HG03432 (cell line): ENCODE data around the gene ITGB8.
A peak's percentile ranks its signal among the peaks of the same experiment; 100 is the strongest.

ENCODE experiments used
- ATAC-seq: cut with Tn5 transposase; IDR thresholded peaks from one replicate; pipeline ENCODE4 v1.9.1; 2021; ENCODE audit warnings: mild to moderate bottlenecking, moderate library complexity; ENCODE audit not compliant: unreplicated experiment

The ITGB8 gene

DNA sequence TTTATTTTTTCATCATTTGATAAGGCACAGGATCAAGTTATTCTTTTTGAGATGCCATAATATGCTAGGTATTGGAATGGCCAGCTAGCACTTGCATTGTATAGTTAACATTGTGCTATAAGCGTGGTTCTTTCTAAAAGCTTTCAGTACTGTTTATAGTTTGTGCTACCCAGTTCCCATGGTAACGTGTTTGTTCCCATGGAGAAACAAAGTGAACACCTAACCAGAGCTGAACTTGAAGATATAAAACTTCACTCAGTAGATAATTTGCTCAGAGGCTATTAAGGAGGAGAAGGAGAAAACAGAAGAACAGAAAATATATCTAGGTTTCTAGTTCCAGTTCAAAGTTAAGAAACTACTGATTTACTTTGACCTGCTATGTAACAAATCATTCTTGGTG lies 23.6 kb upstream of the ITGB8 start:
- peak; percentile 78 for ATAC-seq

DNA sequence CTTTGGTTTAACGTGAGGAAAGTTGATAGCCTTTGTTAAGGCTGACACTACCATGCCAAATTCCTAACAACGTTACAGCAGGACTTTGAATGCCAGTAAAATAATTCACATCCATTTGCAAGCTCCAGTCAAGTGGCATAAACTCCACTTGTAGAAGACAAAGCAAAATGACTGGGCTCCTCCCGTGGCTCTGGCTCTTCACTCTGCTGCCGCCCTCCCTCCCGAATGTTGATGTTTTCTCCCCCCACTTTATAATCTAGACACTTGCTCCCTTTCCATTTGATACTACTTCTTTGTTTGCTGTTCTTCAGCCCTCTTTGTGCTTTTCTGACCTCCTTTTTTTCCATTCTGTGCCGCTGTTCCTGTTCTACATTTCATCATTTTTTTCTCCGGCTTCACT lies 22.8 kb upstream of the ITGB8 start:
- ATAC-seq: no peak

GRCh38 chr7:20310301-20310700 lies 20.4 kb upstream of the ITGB8 start:
- ATAC-seq: no peak

DNA sequence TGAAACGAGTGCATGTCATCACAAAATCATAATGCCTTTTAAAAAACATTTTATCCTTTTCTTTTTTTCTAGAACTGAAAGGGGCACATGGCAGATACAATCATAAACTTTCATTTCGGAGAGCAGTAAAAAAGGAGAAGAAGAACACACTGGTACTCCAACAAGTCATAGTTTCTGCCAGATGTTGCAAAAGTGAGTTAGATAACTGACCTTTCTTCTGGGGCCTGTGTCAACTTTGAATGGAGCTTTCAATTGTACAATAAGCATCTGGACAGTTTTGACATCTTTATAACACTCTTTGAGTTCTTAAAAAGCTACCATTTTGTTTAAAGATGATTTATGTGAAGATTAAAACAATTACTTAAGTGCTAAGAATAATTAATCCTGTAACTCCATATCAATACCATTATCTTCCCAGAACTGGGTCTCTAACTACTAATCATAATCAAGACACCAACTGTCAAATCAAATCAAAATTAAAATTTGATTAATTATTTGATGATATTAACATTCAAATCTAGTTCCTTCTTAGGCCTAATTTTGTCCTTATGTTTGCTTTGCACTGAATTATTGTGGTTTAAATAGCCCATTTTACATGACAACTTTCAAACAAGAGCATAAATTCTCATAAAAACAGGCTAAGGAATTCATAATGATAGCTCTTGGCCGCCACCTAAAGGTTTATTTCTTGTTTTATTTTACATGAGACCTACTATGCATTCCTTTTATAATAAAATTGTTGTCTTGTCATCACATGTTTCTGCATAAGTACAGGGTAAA lies 19.5 kb upstream of the ITGB8 start:
- peak; percentile 59 for ATAC-seq

- no peak for ATAC-seq
These were observed 19.0 kb upstream of the ITGB8 start for GRCh38 chr7:20311743-20312042.

GRCh38 chr7:20312562-20312961 lies 18.1 kb upstream of the ITGB8 start:
- ATAC-seq: no peak

- ATAC-seq: no peak
These were observed 17.1 kb upstream of the ITGB8 start for GRCh38 chr7:20313626-20314025.

DNA sequence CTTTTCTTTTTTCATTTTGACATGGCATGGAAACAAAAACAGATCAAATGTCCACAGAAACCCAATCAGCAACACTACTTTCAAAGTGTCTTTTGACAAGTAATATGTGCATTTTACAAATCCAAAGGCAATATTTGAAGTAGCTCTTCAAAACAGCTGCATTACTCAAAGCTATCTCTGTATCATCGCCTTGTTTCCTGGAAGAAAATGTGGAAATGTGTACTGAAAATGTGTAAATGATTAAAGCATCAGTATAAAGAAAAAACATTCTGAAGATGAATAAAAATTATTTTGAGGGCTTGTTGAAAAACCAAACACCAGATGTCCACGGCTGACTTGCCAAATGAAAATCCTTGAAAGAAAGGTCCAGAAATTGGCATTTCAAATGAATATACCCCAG lies 16.5 kb upstream of the ITGB8 start:
- ATAC-seq: no peak

DNA sequence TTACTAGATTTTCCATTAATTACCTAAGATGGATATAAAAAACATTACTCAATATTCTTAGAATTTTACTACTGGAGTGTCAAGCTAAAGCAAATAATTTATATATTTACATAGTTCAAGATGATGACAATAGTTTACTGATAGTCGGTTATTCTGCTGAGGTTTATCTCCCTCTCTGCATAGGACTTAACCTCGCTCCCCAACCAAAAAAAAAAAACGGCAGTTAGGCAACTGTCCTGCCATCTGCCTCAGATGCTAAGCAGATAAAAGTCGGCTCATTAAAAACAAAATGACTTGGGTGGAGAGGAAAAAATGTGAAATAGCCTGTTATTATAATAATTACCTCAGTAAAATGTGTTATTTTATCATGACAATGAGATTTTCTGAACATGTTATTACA lies 14.0 kb upstream of the ITGB8 start:
- no peak for ATAC-seq

DNA sequence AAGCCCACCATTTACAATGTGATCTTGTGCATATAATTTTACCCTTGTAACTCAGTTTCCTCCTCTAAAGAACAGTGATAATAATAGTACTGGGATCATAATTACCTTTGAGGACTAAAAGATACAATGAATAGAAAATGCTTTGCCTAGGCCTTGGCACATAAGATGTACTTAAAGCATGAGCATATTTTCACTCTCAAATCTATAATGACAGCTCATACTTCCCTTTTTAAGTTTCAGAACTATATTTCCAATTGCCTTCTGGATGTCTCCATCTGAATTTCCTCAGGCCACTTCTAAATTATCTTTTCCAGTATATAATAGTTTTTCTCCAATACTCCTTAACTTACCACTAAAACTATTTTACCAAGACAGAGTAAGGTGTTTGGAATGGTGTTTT lies 13.3 kb upstream of the ITGB8 start:
- peak; percentile 52 for ATAC-seq

DNA sequence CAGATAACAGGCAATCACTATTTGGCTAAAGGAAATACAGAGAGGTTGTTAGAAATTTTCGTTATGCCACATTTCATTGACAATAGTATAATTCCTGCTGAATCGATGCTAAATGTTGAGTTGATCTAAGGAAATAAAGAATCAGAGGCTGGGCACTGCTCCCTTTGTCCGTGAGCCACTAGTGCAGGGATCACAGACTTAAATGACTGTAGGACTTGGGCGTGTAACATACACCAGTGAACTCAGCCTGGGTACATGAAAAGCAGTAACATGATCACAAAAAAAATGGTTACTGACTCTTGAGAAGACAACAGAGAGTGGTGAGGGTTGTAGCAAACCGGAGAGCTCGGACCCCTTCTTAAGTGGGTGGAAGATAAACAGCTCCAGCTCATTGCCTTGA lies 11.8 kb upstream of the ITGB8 start:
- no peak for ATAC-seq

DNA sequence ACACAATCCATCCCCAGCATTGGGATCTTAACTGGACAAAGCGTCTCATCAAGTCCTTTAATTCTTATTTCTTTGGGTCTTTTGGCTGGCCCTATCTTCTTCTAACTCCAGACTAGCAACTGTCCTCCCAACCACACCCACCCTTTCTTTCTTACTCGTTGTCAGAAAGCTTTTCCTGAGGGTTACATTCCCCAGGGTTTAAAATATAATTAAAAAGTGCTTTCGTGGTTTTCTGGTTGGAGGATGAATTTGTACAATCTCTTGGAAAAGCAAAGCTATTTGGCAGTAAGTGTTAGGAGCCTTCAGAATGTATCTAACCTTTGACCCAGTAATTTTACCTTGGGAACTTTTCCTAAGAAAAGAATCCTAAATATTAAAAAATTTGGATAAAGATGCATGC lies 10.4 kb upstream of the ITGB8 start:
- ATAC-seq: no peak

DNA sequence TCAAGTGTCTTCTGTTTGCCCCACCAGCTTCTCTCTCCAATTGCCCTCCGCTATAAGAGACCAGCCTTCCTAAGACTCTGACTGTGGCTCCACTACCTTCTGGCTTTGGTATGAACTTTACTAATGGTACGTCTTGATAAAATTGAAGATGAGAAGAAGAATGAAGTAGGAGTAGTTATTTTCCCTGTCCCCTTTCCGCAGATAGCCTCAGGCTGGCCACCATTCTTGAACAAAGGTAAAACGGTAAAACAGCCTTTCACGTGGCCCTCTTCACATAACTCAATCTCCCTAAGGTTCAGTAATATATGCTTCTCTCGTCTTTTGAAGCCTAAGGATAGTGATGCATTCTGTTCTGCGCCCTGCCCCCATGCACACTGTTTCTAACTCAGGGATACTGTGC lies 9.9 kb upstream of the ITGB8 start:
- ATAC-seq: no peak

DNA sequence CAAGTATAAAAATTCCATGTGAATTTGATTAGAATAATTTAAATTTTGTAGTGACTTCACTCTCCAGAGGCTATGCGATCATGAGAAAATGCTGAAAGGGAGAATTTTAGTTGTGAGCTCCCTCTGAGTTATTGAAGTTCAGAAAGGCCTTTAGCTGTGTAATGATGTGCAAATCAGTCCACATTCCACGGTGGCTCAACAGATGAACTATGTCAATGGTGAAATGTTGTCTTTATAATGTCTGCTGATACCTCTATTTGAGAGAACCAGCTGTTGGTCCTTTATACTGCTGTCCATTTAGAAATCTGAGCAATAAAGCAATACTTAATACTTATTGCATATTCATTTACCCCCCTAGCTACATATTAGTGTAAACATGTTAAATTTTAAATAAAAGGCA lies 7.1 kb upstream of the ITGB8 start:
- ATAC-seq: no peak

DNA sequence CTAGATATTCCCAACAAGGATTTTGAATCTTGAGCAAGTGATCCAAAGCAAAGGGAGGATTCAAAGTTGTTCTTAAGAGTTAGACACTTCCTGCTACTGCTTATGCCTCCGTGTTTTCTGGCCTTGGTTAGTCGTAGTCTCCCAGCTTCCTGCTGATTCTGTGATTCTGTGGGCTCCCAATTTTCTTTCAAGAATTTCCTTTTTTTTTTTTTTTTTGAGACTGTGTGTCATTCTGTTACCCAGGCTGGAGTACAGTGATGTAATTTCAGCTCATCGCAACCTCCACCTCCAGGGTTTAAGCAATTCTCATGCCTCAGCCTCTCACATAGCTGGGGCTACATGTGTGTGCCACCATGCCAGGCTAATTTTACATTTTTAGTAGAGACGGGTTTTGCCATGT lies 4.4 kb upstream of the ITGB8 start:
- ATAC-seq: no peak

GRCh38 chr7:20327055-20327454 lies 3.6 kb upstream of the ITGB8 start:
- no peak for ATAC-seq

- ATAC-seq: no peak
These were observed 2.7 kb upstream of the ITGB8 start for GRCh38 chr7:20328027-20328426.

DNA sequence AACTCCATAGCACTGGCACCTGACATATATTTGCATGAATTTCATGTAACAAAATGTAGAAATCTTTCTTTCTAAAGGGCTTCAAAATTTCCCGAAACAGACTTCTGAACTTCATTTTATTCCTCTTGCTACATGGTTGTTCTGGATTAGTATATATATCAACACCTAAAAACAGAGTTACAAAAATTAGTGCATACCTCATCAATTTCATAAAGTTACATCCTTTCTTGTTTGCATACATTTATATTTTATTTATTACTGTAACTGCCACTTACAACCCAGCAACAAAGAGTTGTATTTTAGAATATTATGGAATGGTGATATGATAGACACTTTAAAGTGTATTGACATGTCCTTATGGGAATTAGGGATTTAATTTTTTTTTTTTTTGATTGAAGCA lies 2.0 kb upstream of the ITGB8 start:
- ATAC-seq: no peak

GRCh38 chr7:20329389-20330238 lies 1.1 kb upstream of the ITGB8 start:
- peak; percentile 44 for ATAC-seq

GRCh38 chr7:20330928-20331909 lies 519 bp downstream of the ITGB8 start:
- peak; percentile 29 for ATAC-seq
